GM10266 (cell line): ENCODE measurements around the gene CEACAM18.
"Not testable (repeated sequence)": the region's sequence is repeated elsewhere in the genome, so short reads cannot be mapped to it uniquely, and the experiment has no call there.

Experiments used
- DNase-seq: peaks from one replicate; pipeline ENCODE4 v3.0.0; 2012; ENCODE audit errors: extremely low spot score
- TF ChIP-seq, protein P1 (sequence below): IDR thresholded peaks from 2 replicates; pipeline ENCODE4 v1.5.1; 2012; ENCODE audit warnings: mild to moderate bottlenecking, low read depth; ENCODE audit not compliant: control insufficient read depth, insufficient read depth; ENCODE audit errors: missing control alignments

The CEACAM18 gene

GRCh38 chr19:51485960-51486660, 7.8 kb downstream of the CEACAM18 start:
- TF ChIP-seq, protein P1, sequence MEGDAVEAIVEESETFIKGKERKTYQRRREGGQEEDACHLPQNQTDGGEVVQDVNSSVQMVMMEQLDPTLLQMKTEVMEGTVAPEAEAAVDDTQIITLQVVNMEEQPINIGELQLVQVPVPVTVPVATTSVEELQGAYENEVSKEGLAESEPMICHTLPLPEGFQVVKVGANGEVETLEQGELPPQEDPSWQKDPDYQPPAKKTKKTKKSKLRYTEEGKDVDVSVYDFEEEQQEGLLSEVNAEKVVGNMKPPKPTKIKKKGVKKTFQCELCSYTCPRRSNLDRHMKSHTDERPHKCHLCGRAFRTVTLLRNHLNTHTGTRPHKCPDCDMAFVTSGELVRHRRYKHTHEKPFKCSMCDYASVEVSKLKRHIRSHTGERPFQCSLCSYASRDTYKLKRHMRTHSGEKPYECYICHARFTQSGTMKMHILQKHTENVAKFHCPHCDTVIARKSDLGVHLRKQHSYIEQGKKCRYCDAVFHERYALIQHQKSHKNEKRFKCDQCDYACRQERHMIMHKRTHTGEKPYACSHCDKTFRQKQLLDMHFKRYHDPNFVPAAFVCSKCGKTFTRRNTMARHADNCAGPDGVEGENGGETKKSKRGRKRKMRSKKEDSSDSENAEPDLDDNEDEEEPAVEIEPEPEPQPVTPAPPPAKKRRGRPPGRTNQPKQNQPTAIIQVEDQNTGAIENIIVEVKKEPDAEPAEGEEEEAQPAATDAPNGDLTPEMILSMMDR = no peak
- no peak for DNase-seq

GRCh38 chr19:51488491-51488890, 10.2 kb downstream of the CEACAM18 start:
- TF ChIP-seq, protein P1 = no peak
- DNase-seq = no peak

GRCh38 chr19:51489113-51489512, 10.8 kb downstream of the CEACAM18 start:
- no peak for DNase-seq
- TF ChIP-seq, protein P1 = no peak

DNA sequence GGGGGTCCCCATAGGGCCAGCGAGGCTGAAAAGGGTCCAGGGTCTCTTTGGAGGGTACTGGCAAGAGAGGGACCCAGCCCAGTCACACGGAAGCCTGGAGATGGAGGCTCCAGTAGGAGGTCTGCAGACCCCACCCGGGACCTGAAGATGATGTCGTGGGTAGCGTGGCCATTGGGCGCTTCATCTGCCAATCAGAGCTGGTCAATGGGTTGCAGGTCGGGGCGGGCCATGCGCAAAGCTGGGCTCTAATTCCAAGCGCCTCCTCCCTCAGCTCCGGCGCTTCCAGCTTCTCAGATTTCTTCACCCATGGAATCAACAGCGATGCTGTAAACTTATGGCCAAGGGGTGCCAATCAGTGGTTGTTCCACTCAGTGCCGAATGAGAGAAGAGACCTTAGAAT, 12.3 kb downstream of the CEACAM18 start:
- TF ChIP-seq, protein P1 = no peak
- DNase-seq = no peak

DNA sequence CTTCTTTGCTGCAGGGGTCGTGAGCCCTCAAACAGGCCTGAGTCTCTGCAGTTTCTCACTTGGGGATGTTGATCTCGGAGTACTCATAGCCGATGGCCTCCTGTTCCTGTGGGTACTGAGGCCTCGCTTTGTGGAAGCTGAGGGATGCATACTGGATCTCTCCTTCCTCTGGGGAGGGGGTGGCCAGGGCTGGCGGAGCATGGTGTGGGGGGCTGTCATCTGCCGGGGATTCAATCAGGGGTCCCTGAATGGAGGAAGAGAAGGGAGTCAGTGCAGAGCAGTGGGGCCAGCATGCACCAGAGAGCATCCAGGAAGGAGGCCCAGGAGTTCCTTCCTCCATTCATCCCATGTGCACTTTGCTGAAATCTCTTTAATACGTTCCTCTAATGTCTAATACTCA, 13.2 kb downstream of the CEACAM18 start:
- no peak for DNase-seq
- TF ChIP-seq, protein P1 = no peak

DNA sequence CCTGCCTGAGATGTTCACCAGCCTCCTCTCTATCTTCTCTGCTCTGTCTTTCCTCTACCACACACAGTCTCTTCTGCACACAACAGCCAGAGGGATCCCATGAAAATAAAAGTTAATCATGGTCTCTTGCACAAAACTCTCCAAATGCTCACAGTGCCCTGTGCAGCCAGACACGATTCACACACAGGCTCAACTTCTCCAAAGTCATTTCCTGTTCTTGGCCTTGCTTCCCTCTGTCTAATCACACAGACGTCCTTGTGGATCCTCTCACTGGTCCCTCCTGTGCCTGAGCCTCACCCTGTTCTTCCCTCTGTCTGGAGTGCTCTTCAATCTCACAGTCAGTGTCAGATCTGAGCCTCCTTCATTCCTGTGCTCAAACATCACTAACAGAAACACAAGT, 15.4 kb downstream of the CEACAM18 start:
- DNase-seq = no peak
- TF ChIP-seq, protein P1 = no peak

DNA sequence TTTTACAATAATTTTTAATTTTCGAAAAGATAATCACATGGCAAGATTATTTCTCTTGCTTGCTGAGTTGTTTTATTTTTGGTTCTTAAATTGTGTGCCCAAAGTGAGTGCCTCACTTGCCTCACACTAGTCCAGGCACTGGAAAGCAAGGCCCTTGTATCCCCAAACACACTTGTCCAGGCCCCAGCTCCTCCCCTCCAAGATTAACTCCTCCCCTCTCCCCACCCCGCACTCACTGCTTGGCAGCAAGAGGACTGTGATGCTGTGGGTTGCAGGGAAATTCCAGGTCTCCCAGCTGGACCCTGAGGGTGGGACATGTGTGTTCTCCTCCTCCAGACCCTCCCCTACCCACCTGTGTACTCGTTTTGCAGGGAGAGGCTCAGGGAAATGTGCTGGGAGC, 19.3 kb downstream of the CEACAM18 start:
- TF ChIP-seq, protein P1 = no peak
- no peak for DNase-seq

DNA sequence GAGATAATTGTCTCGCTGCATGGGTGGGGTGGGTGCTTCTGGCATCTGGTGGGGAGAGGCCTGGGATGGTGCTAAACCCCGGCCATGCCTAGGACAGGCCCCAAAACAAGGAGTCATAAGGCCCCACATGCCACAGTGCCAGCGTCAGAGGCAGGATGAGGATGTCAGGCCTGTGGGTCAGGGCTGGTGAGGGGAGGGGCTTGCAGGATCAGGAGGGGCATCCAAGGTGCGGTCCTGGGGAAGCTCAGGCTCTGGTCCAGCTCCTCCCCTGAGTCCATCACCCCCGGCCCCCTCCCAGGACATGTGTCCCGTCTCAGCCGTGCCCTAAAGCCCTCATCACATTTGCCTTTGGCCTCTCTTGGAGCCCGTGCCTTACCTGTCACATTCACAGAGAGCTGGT, 22.6 kb downstream of the CEACAM18 start:
- DNase-seq = not testable (repeated sequence)
